ENCODE results near the gene C1S. TPM values are rescaled to one million over a fixed set of nuclear protein-coding genes. Genes with fewer than 3 reads are reported as not detected.
"Not testable (repeated sequence)": the region's sequence is repeated elsewhere in the genome, so short reads cannot be mapped to it uniquely, and the experiment has no call there.

The C1S gene
- total RNA-seq, 4 donors from 2014 or later = 25.2 to 375 (median 110) TPM

DNA sequence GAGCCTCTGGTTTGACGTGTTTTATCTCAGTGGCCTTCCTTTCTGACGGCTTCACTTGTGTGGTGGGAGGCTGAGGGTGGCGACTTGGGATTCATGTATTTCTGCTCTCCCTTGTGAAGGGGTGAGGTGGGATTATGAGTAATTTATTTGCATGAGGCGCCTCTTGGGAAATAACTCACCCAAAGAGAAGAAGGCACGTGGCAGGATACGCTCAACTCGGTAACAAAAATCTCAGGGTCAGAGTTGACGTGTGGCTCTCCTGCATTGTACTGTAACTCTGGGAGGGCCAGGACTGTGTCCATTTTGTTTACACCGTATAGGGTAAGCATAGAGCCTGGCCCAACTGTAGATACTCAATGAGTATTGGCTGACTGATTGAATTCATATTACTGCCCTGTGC lies 14.6 kb upstream of the C1S start:
- WGBS, 2 donors = 75 to 87% methylated on average over 9 of the region's 9 CpGs
- H3K4me3 ChIP-seq = no peak overlapping the region
- intact Hi-C loops (cut with DNase I) = no loop called here
- no peak overlapping the region for H3K27ac ChIP-seq
- H3K4me1 ChIP-seq = peaks cover 0 to 5% (median 0%) of the 10 kb centered on the region in 3 donors
- no peak for TF ChIP-seq POLR2A (IDR thresholded peaks at IDR 0.05)
- TF ChIP-seq, protein P1, sequence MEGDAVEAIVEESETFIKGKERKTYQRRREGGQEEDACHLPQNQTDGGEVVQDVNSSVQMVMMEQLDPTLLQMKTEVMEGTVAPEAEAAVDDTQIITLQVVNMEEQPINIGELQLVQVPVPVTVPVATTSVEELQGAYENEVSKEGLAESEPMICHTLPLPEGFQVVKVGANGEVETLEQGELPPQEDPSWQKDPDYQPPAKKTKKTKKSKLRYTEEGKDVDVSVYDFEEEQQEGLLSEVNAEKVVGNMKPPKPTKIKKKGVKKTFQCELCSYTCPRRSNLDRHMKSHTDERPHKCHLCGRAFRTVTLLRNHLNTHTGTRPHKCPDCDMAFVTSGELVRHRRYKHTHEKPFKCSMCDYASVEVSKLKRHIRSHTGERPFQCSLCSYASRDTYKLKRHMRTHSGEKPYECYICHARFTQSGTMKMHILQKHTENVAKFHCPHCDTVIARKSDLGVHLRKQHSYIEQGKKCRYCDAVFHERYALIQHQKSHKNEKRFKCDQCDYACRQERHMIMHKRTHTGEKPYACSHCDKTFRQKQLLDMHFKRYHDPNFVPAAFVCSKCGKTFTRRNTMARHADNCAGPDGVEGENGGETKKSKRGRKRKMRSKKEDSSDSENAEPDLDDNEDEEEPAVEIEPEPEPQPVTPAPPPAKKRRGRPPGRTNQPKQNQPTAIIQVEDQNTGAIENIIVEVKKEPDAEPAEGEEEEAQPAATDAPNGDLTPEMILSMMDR (IDR thresholded peaks at IDR 0.05) = no peak
- no peaks in the 10 kb centered on the region for H3K9me3 ChIP-seq
- no peaks in the 10 kb centered on the region for H3K36me3 ChIP-seq
- no peaks in the 10 kb centered on the region for H3K27me3 ChIP-seq
- DNase-seq = no peak

DNA sequence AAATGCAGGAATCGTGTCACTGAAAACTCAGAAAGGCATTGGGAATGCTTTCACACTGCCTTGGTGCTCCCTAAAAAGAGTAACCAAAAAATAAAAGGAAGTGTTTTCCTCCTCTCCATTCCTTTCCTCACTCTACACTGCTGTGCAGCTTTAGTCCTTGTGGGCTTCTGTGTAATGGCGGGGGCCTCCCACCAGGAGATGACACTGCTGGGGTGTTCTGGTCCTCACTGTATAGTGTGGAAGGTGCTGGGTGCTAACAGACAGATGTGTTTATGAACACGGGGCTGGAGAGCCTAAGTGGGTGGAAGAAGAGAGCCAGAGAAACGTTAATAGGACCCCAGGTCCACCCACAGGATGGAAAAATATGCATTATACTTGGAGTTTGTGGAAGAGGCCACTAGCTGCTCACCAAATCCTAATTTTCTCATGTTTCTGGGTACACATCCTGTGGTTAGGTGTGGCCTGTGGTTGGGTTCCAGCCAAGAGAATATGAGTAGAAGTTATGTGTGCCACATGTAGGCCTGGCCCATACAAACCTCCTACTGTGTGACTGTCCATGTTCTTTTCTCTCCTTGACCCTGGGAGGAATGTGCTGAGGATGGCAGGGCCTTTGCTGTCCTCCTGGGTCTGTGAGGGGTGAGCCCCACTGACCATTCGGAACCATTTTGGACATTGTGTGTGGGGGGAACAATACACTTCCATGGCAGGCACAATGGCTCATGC lies 14.0 kb upstream of the C1S start:
- H3K27me3 ChIP-seq = no peaks in the 10 kb centered on the region
- 74 to 79% methylated on average over 4 of the region's 5 CpGs for WGBS, 2 donors
- no peak overlapping the region for H3K27ac ChIP-seq
- DNase-seq = no peak
- intact Hi-C loops (cut with DNase I) = no loop called here
- no peaks in the 10 kb centered on the region for H3K9me3 ChIP-seq
- H3K4me1 ChIP-seq = peaks cover 0 to 5% (median 0%) of the 10 kb centered on the region in 3 donors
- no peak overlapping the region for H3K4me3 ChIP-seq
- no peak for TF ChIP-seq POLR2A (IDR thresholded peaks at IDR 0.05)
- TF ChIP-seq, protein P1 (IDR thresholded peaks at IDR 0.05) = no peak
- no peaks in the 10 kb centered on the region for H3K36me3 ChIP-seq

DNA sequence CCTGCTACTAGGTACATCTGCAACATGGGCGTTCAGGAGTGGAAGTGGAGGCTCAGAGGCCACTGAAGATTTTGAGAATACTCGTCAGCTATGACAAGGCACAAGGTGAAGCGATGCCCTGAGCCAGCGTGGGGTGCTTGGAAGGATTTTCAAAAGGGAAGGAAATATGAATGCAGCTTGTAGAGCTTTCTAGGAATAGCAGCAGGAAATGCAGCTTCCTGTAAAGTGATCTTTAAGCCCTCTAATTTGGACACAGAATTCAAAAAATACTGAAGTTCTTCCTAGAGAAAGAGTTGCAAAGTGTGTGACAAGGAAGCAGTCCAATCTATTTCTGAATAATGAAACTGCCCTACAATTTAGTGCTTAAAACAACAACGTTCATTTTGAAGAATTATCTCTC lies 13.2 kb upstream of the C1S start:
- TF ChIP-seq POLR2A (IDR thresholded peaks at IDR 0.05) = no peak
- TF ChIP-seq, protein P1 (IDR thresholded peaks at IDR 0.05) = no peak
- intact Hi-C loops (cut with DNase I) = no loop called here
- WGBS, 2 donors = 64 to 69% methylated on average over 4 to 5 of the region's 5 CpGs
- DNase-seq = no peak
- Histone ChIP-seq H3K27ac (no peak overlapping the region), H3K4me3 (no peak overlapping the region), H3K27me3 (no peaks in the 10 kb centered on the region), H3K9me3 (no peaks in the 10 kb centered on the region), H3K36me3 (no peaks in the 10 kb centered on the region), H3K4me1 (peaks cover 0 to 5% (median 0%) of the 10 kb centered on the region in 3 donors)

DNA sequence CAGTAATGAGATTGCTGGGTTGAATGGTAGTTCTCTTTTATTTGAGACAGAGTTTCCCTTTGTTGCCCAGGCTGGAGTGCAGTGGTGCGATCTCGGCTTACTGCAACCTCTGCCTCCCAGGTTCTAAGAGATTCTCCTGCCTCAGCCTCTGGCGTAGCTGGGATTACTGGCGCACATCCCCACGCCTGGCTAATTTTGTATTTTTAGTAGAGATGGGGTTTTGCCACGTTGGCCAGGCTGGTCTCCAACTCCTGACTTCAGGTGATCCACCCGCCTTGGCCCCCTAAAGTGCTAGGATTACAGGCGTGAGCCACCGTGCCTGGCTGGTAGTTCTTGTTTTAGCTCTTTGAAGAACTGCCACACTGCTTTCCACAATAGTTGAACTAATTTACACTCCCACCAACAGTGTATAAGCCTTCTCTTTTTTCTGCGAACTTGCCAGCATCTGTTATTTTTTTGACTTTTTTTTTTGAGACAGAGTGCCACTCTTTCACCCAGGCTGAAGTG lies 11.0 kb upstream of the C1S start:
- H3K4me3 ChIP-seq; DNase-seq; H3K27ac ChIP-seq; H3K4me1 ChIP-seq; H3K27me3 ChIP-seq; intact Hi-C loops (cut with DNase I); H3K36me3 ChIP-seq; H3K9me3 ChIP-seq: not testable (repeated sequence)
- WGBS, 2 donors = 78 to 86% methylated on average over 8 to 10 of the region's 10 CpGs

DNA sequence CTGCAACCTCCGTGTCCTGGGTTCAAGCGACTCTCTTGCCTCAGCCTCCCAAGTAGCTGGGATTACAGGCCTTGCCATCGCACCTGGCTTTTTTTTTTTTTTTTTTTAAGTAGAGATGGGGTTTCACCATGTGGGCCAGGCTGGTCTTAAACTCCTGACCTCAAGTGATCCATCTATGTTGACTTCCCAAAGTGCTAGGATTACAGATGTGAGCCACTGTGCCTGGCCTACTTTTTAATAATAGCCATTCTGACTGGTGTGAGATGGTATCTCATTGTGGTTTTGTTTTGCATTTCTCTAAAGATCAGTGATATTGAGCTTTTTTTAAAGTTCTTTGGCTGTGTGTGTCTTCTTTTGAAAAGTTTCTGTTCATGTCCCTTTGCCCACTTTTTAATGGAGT lies 10.5 kb upstream of the C1S start:
- H3K27me3 ChIP-seq; H3K9me3 ChIP-seq; H3K27ac ChIP-seq; intact Hi-C loops (cut with DNase I); H3K4me3 ChIP-seq; DNase-seq; H3K4me1 ChIP-seq; H3K36me3 ChIP-seq: not testable (repeated sequence)
- WGBS, 2 donors = 88 to 94% methylated on average over 3 of the region's 3 CpGs

DNA sequence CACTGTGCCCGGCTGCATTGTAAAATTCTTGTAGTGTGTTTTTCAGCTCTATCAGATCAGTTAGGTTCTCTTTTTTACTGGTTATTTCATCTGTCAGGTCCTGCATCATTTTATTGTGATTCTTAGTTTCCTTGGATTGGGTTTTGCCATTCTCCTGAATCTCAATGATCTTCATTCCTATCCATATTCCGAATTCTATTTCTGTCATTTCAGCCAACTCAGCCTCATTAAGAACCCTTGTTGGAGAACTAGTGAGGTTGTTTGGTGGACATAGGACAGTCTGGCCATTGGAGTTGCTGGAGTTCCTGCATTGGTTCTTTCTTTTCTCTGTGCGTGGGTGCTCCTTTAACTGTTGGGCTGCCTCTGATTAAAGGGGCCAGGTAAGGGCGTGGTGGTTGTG lies 5.6 kb upstream of the C1S start:
- Histone ChIP-seq H3K27ac (no peak overlapping the region), H3K4me1 (peaks cover 0 to 17% (median 6%) of the 10 kb centered on the region in 3 donors), H3K27me3 (no peaks in the 10 kb centered on the region), H3K9me3 (no peaks in the 10 kb centered on the region), H3K4me3 (no peak overlapping the region), H3K36me3 (no peaks in the 10 kb centered on the region)
- DNase-seq = no peak
- 79 to 82% methylated on average over 2 to 4 of the region's 4 CpGs for WGBS, 2 donors
- intact Hi-C loops (cut with DNase I) = loop anchor here (5.0 kb wide), 1 partner anchor 37 kb away; the partner anchor contains the start of gene C1R
- TF ChIP-seq, protein P1 (IDR thresholded peaks at IDR 0.05) = no peak
- no peak for TF ChIP-seq POLR2A (IDR thresholded peaks at IDR 0.05)

DNA sequence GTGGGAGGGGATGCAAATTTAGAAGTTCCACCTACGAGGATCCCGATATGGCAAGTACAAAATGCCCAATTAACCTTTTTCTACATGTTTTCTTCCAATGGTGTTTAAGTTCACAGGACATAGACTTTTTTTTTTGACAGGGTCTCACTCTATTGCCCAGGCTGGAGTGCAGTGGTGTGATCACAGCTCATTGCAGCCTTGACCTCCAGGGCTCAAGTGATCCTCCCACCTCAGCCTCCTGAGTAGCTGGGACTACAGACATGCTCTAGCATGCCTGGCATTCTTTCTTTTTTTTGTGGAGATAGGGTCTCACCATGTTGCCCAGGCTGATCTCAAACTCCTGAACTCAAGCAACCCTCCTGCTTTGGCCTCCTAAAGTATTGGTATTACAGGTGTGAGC lies 4.8 kb upstream of the C1S start:
- not testable (repeated sequence) for H3K9me3 ChIP-seq, DNase-seq

More for the DNA sequence above, 4.8 kb upstream of the C1S start:
- intact Hi-C loops (cut with DNase I) = loop anchor here (5.0 kb wide), 1 partner anchor 37 kb away; the partner anchor contains the start of gene C1R
- H3K27me3 ChIP-seq, H3K27ac ChIP-seq, H3K36me3 ChIP-seq, H3K4me3 ChIP-seq: not testable (repeated sequence)
- peaks cover 0 to 25% (median 9%) of the 10 kb centered on the region in 3 donors for H3K4me1 ChIP-seq
- 85 to 100% methylated on average over 2 of the region's 2 CpGs for WGBS, 2 donors

Data from esophagus squamous epithelium (tissue), 5 donors.